DND-41 (cell line): ENCODE data around the gene GNAO1.

Experiments used
- ATAC-seq: fragments of 200-7000 bp; cut with Tn5 transposase; 3 replicates; pipeline ENCODE4 v1.9.1; 2021; ENCODE audit warnings: low read depth; ENCODE audit not compliant: insufficient read depth
- DNase-seq: peaks from one replicate; pipeline ENCODE4 v3.0.0-alpha.2; 2020
- H2AFZ ChIP-seq: 2 replicates; pipeline ENCODE4 v1.6.0; 2012; ENCODE audit warnings: low read depth, low read length
- H3K27ac ChIP-seq: 2 replicates; pipeline ENCODE4 v1.5.1; 2012; ENCODE audit warnings: low read length, inconsistent platforms
- H3K27me3 ChIP-seq: fragments of 200-600 bp; sonication (generic); 2 replicates; pipeline ENCODE4 v1.6.0; 2012; ENCODE audit warnings: low read length, mild to moderate bottlenecking, inconsistent platforms; ENCODE audit not compliant: insufficient read depth, poor library complexity
- H3K36me3 ChIP-seq: 2 replicates; pipeline ENCODE4 v1.5.1; 2012; ENCODE audit warnings: low read length, inconsistent platforms; ENCODE audit not compliant: insufficient read depth
- H3K4me1 ChIP-seq: 2 replicates; pipeline ENCODE4 v1.5.1; 2012; ENCODE audit warnings: mild to moderate bottlenecking, low read length; ENCODE audit not compliant: insufficient read depth
- H3K4me2 ChIP-seq: 2 replicates; pipeline ENCODE4 v1.6.0; 2012; ENCODE audit warnings: mild to moderate bottlenecking, moderate library complexity, low read length, inconsistent platforms; ENCODE audit not compliant: insufficient read depth
- H3K4me3 ChIP-seq, 2 experiments: fragments of 200-600 bp in 1 of 2; shearing (Covaris generic) in 1 of 2; 2 replicates each; pipeline ENCODE4 v1.5.1; 2012 to 2016; ENCODE audit warnings: inconsistent platforms in 2 of 2, low read length in 2 of 2, mild to moderate bottlenecking in 2 of 2, low read depth in 1 of 2, moderate library complexity in 1 of 2
- H3K79me2 ChIP-seq: 2 replicates; pipeline ENCODE4 v1.6.0; 2012; ENCODE audit warnings: low read length, inconsistent platforms; ENCODE audit not compliant: insufficient read depth
- H3K9ac ChIP-seq: 2 replicates; pipeline ENCODE4 v1.6.0; 2012; ENCODE audit warnings: low read depth, mild to moderate bottlenecking, inconsistent platforms, low read length, moderate library complexity
- H3K9me3 ChIP-seq: 2 replicates; pipeline ENCODE4 v1.5.1; 2012; ENCODE audit warnings: low read length, moderate library complexity, mild to moderate bottlenecking, inconsistent platforms; ENCODE audit not compliant: insufficient read depth, severe bottlenecking
- H4K20me1 ChIP-seq: 2 replicates; pipeline ENCODE4 v1.6.0; 2012; ENCODE audit warnings: low read length; ENCODE audit not compliant: insufficient read depth
- EZH2 ChIP-seq: IDR thresholded peaks from 3 replicates; pipeline ENCODE4 v1.6.1; 2012; ENCODE audit warnings: borderline replicate concordance, low read depth, mild to moderate bottlenecking, moderate library complexity, low read length, inconsistent platforms; ENCODE audit not compliant: severe bottlenecking
- TF ChIP-seq, protein P1 (sequence below): IDR thresholded peaks from 2 replicates; pipeline ENCODE4 v1.5.1; 2012; ENCODE audit warnings: borderline replicate concordance, low read length, moderate library complexity, mild to moderate bottlenecking; ENCODE audit not compliant: poor library complexity, severe bottlenecking; ENCODE audit errors: extremely low read depth

Gene GNAO1

DNA sequence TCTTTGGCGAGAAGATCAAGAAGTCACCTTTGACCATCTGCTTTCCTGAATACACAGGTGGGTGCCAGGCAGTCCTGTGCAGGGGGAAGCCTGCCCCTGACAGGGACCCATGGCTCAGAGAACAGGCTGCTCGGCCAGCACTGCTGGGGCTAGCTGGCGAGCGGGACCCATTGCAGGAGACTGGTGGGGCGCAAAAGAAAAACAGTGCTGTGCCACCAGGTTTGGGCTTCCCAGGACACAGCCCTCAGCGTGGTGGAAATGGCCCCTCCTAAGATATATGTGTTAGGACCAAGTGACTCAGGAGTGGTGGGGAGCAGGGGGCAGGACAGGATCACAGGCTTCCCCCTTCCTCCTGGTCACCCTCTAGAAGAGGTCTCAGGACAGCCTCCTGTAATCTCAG lies 160.2 kb downstream of the GNAO1 start:
- no peaks in the 10 kb centered on the region for H3K27me3 ChIP-seq
- H3K4me3 ChIP-seq = no peak overlapping the region
- H2AFZ ChIP-seq = no peak overlapping the region
- ATAC-seq = no peak
- no peaks in the 10 kb centered on the region for H3K36me3 ChIP-seq
- no peak overlapping the region for H3K9ac ChIP-seq
- no peaks in the 10 kb centered on the region; the same call in 1 of the 2 replicates for H4K20me1 ChIP-seq
- H3K9me3 ChIP-seq = no peaks in the 10 kb centered on the region
- H3K4me2 ChIP-seq = no peak overlapping the region
- no peaks in the 10 kb centered on the region for H3K4me1 ChIP-seq
- no peaks in the 10 kb centered on the region for H3K79me2 ChIP-seq
- TF ChIP-seq EZH2 = no peak
- TF ChIP-seq, protein P1, sequence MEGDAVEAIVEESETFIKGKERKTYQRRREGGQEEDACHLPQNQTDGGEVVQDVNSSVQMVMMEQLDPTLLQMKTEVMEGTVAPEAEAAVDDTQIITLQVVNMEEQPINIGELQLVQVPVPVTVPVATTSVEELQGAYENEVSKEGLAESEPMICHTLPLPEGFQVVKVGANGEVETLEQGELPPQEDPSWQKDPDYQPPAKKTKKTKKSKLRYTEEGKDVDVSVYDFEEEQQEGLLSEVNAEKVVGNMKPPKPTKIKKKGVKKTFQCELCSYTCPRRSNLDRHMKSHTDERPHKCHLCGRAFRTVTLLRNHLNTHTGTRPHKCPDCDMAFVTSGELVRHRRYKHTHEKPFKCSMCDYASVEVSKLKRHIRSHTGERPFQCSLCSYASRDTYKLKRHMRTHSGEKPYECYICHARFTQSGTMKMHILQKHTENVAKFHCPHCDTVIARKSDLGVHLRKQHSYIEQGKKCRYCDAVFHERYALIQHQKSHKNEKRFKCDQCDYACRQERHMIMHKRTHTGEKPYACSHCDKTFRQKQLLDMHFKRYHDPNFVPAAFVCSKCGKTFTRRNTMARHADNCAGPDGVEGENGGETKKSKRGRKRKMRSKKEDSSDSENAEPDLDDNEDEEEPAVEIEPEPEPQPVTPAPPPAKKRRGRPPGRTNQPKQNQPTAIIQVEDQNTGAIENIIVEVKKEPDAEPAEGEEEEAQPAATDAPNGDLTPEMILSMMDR = no peak
- H3K27ac ChIP-seq = no peak overlapping the region
- DNase-seq = no peak

DNA sequence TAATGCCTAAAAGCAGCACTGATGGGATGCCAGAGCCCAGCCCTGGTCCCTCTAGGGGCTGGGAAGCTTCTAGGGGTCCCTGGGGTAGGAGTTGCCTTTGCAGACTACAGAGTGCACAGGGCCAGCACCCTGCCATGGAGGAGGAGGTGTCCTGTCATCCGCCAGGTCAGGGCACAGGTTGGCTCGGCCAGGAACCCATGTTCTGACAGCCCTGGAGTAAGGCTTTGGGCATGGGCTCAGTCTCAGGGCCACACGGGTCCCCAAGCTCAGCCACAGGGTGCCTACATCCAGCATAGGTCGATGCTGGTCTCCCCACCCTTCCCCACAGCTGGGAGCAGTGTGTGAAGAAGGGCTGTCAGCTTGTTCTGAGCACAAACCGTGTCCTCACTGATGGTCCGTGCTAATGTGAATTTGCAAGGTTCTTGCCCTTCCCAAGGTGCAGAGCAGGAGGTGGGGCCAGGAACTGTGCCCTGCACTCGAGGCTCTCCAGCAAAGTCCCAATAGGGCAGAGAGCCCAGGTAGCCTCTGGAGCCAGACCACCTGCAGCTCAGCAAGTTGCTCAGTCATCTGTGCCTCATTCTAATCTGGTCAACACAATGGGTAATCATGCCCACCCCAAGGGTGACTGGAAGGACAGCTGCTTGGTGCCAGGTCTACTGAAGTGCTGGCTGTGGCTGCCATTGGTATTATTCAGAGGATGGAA lies 161.2 kb downstream of the GNAO1 start:
- no peak for DNase-seq
- no peak for TF ChIP-seq EZH2
- TF ChIP-seq, protein P1 = no peak
- no peak overlapping the region for H3K27ac ChIP-seq
- no peak overlapping the region for H3K4me2 ChIP-seq
- H3K79me2 ChIP-seq = no peaks in the 10 kb centered on the region
- H2AFZ ChIP-seq = no peak overlapping the region
- no peaks in the 10 kb centered on the region for H3K9me3 ChIP-seq
- H3K4me3 ChIP-seq = no peak overlapping the region
- no peaks in the 10 kb centered on the region for H3K36me3 ChIP-seq
- no peak for ATAC-seq
- H3K9ac ChIP-seq = no peak overlapping the region
- H4K20me1 ChIP-seq = no peaks in the 10 kb centered on the region; the same call in 1 of the 2 replicates
- no peaks in the 10 kb centered on the region for H3K4me1 ChIP-seq
- no peaks in the 10 kb centered on the region for H3K27me3 ChIP-seq

DNA sequence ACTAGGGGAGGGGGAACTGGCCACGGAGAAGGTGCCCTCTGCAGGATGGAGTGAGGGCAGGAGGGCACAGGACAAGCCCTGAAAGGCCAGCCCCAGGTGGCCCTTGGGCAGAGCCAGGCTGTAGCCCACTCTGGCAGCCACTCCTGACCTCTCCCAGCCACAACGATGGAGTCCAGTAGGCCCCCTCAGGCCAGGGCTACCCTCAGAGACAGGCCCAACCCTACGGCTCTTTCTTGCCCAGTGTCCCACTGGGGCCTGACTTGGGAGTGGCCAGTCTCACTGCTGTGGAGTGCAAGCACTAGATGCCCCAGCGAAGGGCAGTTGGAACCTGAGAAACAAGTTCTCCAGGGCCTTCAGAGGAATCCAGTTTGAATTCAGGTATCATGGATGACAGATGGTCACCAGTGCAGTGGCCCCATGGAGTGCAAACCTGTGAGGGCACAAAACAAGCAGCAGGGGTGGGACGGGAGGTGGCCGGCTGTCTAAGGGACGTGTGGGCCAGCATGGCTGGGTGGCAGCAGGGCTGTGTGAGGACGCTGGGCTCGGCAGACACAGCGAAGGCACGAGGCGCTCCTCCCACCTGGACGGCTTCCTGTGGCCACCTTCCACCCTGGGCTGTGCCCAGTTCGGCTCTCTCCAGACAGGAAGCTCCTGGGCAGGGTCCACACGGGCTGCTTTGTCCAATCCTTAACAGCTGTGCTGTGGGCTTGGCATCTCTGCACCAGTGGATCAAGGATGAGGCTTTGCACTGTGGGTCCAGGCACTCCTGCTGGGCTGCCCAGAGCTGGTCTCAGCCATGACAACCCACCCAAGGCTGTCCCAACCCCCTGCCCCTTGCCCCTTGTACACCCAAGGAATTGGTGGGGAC lies 162.0 kb downstream of the GNAO1 start:
- no peaks in the 10 kb centered on the region for H3K4me1 ChIP-seq
- DNase-seq = no peak
- ATAC-seq = no peak
- H3K4me2 ChIP-seq = no peak overlapping the region
- no peaks in the 10 kb centered on the region for H3K36me3 ChIP-seq
- no peak overlapping the region for H3K4me3 ChIP-seq
- H2AFZ ChIP-seq = no peak overlapping the region
- H3K9ac ChIP-seq = no peak overlapping the region
- TF ChIP-seq EZH2 = no peak
- TF ChIP-seq, protein P1 = no peak
- H3K9me3 ChIP-seq = no peaks in the 10 kb centered on the region
- no peaks in the 10 kb centered on the region; the same call in 1 of the 2 replicates for H4K20me1 ChIP-seq
- no peaks in the 10 kb centered on the region for H3K27me3 ChIP-seq
- no peaks in the 10 kb centered on the region for H3K79me2 ChIP-seq
- H3K27ac ChIP-seq = no peak overlapping the region
